Glomerular visceral epithelial cell (primary cell): ENCODE data around the gene ANO8.

Source experiments
- DNase-seq: peaks from one replicate; pipeline ENCODE4 v3.0.0-alpha.2; 2016; ENCODE audit errors: extremely low spot score

The ANO8 gene

GRCh38 chr19:17328517-17329365 lies 5.9 kb downstream of the ANO8 start:
- no peak for DNase-seq

GRCh38 chr19:17327654-17328516 lies 6.8 kb downstream of the ANO8 start:
- DNase-seq, result no peak

- DNase-seq, result no peak
Observed at GRCh38 chr19:17327068-17327653, 7.5 kb downstream of the ANO8 start.

GRCh38 chr19:17326595-17326966 lies 8.1 kb downstream of the ANO8 start:
- DNase-seq, result peak; percentile 24

GRCh38 chr19:17325881-17326594 lies 8.6 kb downstream of the ANO8 start:
- DNase-seq, result no peak

GRCh38 chr19:17325133-17325532 lies 9.5 kb downstream of the ANO8 start:
- DNase-seq, result no peak

- DNase-seq, result no peak
Observed at GRCh38 chr19:17324357-17325114, 10.1 kb downstream of the ANO8 start.

- no peak for DNase-seq
Observed at GRCh38 chr19:17323964-17324332, 10.7 kb downstream of the ANO8 start.

- no peak for DNase-seq
Observed at GRCh38 chr19:17323300-17323963, 11.2 kb downstream of the ANO8 start.

GRCh38 chr19:17322854-17323253 lies 11.8 kb downstream of the ANO8 start:
- DNase-seq, result no peak

- no peak for DNase-seq
Observed at GRCh38 chr19:17321655-17322489, 12.8 kb downstream of the ANO8 start.

GRCh38 chr19:17320435-17320834 lies 14.2 kb downstream of the ANO8 start:
- DNase-seq, result no peak

GRCh38 chr19:17319473-17320238 lies 15.0 kb downstream of the ANO8 start:
- DNase-seq, result no peak

GRCh38 chr19:17318966-17319365 lies 15.7 kb downstream of the ANO8 start:
- DNase-seq, result no peak

- DNase-seq, result no peak
Observed at GRCh38 chr19:17314007-17314593, 20.6 kb downstream of the ANO8 start.

- DNase-seq, result no peak
Observed at GRCh38 chr19:17312189-17313113, 22.2 kb downstream of the ANO8 start.

GRCh38 chr19:17311455-17312188 lies 23.0 kb downstream of the ANO8 start:
- DNase-seq, result peak; percentile 89
